Fibroblast of lung (primary cell): Measurements from ENCODE around the gene TIMP4.
A peak's percentile ranks its signal among the peaks of the same experiment; 100 is the strongest.

Experiments
- EZH2 ChIP-seq: IDR thresholded peaks from 2 replicates; pipeline ENCODE4 v1.5.1; 2012; ENCODE audit warnings: low read length, control low read depth, mild to moderate bottlenecking; ENCODE audit errors: missing control alignments
- TF ChIP-seq, protein P1 (sequence below), 2 donors: IDR thresholded peaks in 1 of 2; conservative IDR thresholded peaks in 1 of 2; 1 replicate in 1 of 2; 2 replicates in 1 of 2; pipeline ENCODE4 v1.5.1; 2011 to 2012; ENCODE audit warnings: low read length in 2 of 2, control low read depth in 1 of 2, inconsistent platforms in 1 of 2, low read depth in 1 of 2, mild to moderate bottlenecking in 1 of 2

DNA sequence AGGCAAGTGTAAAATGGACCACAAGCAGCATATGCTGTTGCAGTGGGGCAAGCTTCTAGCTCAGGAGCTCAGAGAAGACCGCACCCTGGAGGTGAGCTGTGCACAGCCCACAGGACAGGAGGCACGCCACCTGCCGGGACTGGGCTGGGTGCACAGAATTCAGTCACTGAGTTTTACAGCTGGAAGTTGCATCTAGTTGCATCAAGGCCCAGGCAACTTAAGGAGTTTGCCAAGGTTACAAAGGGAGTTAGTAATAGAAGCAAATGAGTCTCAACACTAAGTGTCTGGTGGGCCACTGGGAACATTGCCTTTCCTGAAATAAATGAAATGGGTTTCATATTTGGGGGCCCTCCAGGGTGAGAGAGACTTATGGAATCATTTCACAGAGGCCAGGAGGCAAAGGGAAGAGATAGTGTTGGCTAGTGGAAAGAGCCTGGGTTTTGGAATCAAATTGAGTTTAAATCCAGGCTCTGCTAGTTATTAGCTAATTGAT lies 36.0 kb upstream of the TIMP4 start:
- TF ChIP-seq, protein P1, sequence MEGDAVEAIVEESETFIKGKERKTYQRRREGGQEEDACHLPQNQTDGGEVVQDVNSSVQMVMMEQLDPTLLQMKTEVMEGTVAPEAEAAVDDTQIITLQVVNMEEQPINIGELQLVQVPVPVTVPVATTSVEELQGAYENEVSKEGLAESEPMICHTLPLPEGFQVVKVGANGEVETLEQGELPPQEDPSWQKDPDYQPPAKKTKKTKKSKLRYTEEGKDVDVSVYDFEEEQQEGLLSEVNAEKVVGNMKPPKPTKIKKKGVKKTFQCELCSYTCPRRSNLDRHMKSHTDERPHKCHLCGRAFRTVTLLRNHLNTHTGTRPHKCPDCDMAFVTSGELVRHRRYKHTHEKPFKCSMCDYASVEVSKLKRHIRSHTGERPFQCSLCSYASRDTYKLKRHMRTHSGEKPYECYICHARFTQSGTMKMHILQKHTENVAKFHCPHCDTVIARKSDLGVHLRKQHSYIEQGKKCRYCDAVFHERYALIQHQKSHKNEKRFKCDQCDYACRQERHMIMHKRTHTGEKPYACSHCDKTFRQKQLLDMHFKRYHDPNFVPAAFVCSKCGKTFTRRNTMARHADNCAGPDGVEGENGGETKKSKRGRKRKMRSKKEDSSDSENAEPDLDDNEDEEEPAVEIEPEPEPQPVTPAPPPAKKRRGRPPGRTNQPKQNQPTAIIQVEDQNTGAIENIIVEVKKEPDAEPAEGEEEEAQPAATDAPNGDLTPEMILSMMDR (conservative IDR thresholded peaks at IDR 0.05 in 1 of 2, IDR thresholded peaks at IDR 0.05 in 1 of 2; ENCODE audit: low read depth in 1 of 2, low read length in 2 of 2) = peak in 1 of 2 donors; percentile 15
- TF ChIP-seq EZH2 = no peak
